Measurements from ENCODE around the gene ZSWIM7. TPM values are rescaled to one million over a fixed set of nuclear protein-coding genes. Genes with fewer than 3 reads are reported as not detected.
"Not testable (repeated sequence)": the region's sequence is repeated elsewhere in the genome, so short reads cannot be mapped to it uniquely, and the experiment has no call there.

Gene ZSWIM7
- total and polyA plus RNA-seq, 2 donors: 19.6 to 57.6 TPM

DNA sequence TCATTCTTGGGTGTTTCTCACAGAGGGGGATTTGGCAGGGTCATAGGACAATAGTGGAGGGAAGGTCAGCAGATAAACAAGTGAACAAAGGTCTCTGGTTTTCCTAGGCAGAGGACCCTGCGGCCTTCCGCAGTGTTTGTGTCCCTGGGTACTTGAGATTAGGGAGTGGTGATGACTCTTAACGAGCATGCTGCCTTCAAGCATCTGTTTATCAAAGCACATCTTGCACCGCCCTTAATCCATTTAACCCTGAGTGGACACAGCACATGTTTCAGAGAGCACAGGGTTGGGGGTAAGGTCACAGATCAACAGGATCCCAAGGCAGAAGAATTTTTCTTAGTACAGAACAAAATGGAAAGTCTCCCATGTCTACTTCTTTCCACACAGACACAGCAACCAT is 20.5 kb downstream of the ZSWIM7 start:
- H3K36me3 ChIP-seq (ENCODE audit: control insufficient read depth in 2 of 2, insufficient read depth in 2 of 2, low read length in 1 of 2): peaks cover 21 to 29% of the 10 kb centered on the region in 2 donors
- 95% methylated on average over 3 of the region's 4 CpGs for WGBS

DNA sequence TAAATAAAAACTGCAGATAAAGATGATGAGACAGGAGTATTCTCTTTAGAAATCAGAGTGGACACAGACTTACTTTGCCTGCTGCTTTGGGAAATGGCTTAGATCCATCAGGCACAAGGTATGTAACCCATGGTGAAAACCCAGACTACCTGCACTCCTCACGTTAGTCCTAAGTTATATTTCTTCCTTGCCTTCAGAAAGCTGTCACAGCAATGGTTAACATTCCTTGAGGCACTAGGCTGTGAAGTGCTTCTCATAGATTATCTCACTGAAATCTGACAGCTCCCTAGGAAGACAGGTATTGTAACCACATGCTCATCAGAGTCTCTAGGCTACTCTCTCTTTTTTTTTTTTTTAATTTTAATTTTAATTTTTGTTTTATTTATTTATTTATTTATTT is 20.9 kb downstream of the ZSWIM7 start:
- H3K27me3 ChIP-seq (ENCODE audit: control insufficient read depth in 2 of 2, insufficient read depth in 1 of 2, low read length in 1 of 2): no peaks in the 10 kb centered on the region
- no peaks in the 10 kb centered on the region for H3K9me3 ChIP-seq (ENCODE audit: control insufficient read depth in 2 of 2, insufficient read depth in 1 of 2, low read length in 1 of 2)
- no peak overlapping the region for H3K4me3 ChIP-seq (ENCODE audit: low read length in 2 of 2)
- no peak overlapping the region for H3K27ac ChIP-seq (ENCODE audit: low read depth in 1 of 2, low read length in 1 of 2)
- DNase-seq (ENCODE audit: low read depth in 6 of 9, low spot score in 9 of 9): no peak
- peaks cover 19 to 29% of the 10 kb centered on the region in 2 donors for H3K36me3 ChIP-seq (ENCODE audit: control insufficient read depth in 2 of 2, insufficient read depth in 2 of 2, low read length in 1 of 2)
- no peaks in the 10 kb centered on the region for H3K4me1 ChIP-seq (ENCODE audit: control insufficient read depth in 2 of 2, insufficient read depth in 2 of 2, low read length in 2 of 2)
- 96% methylated on average over 1 of the region's 1 CpG for WGBS

More for the DNA sequence above, 20.5 kb downstream of the ZSWIM7 start:
- not testable (repeated sequence) for H3K27ac ChIP-seq (ENCODE audit: low read depth in 1 of 2, low read length in 1 of 2); H3K4me3 ChIP-seq (ENCODE audit: low read length in 2 of 2); H3K4me1 ChIP-seq (ENCODE audit: control insufficient read depth in 2 of 2, insufficient read depth in 2 of 2, low read length in 2 of 2); H3K27me3 ChIP-seq (ENCODE audit: control insufficient read depth in 2 of 2, insufficient read depth in 1 of 2, low read length in 1 of 2); DNase-seq (ENCODE audit: low read depth in 6 of 9, low spot score in 9 of 9); H3K9me3 ChIP-seq (ENCODE audit: control insufficient read depth in 2 of 2, insufficient read depth in 1 of 2, low read length in 1 of 2)

DNA sequence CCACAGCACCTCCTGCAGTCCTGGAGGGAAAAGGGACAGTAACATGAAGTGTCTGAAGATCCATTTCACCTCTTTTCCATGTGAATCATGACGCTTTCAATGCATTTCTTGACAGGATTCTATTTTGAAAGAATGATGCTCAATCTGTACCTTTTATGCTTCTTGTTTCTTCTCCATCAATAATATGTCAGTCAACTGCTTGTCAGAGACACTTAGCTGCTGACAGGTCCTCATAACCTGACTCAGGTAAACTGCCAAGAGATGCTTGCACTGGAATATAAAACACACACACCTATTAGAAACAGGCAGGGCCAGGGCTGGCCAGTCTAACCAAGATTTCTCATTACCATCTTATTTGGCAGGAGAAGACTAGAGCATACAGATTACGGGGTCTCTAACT is 21.6 kb downstream of the ZSWIM7 start:
- 98% methylated on average over 2 of the region's 2 CpGs for WGBS
- Histone ChIP-seq H3K27ac (ENCODE audit: low read depth in 1 of 2, low read length in 1 of 2) (no peak overlapping the region), H3K4me1 (ENCODE audit: control insufficient read depth in 2 of 2, insufficient read depth in 2 of 2, low read length in 2 of 2) (no peaks in the 10 kb centered on the region), H3K4me3 (ENCODE audit: low read length in 2 of 2) (no peak overlapping the region), H3K36me3 (ENCODE audit: control insufficient read depth in 2 of 2, insufficient read depth in 2 of 2, low read length in 1 of 2) (peaks cover 19 to 29% of the 10 kb centered on the region in 2 donors), H3K9me3 (ENCODE audit: control insufficient read depth in 2 of 2, insufficient read depth in 1 of 2, low read length in 1 of 2) (no peaks in the 10 kb centered on the region), H3K27me3 (ENCODE audit: control insufficient read depth in 2 of 2, insufficient read depth in 1 of 2, low read length in 1 of 2) (no peaks in the 10 kb centered on the region)
- DNase-seq (ENCODE audit: low read depth in 6 of 9, low spot score in 9 of 9): no peak

DNA sequence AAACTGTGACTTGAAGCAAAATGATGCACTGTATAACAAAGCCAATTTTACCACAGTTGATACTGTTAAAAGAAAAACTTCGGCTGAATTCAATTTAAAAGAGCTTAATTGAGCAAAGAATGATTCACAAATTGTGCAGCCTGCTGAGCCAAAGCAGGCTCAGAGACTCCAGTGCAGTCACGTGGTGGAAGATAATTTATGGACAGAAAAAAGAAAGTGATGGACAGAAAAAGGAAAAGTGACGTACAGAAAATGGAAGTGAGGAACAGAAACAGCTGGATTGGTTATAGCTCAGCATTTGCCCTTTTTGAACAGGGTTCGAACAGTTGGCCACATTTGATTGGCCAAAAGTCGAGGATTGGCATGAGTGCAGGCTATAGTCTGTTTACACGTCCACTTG is 25.7 kb downstream of the ZSWIM7 start:
- no peak overlapping the region for H3K27ac ChIP-seq (ENCODE audit: low read depth in 1 of 2, low read length in 1 of 2)
- 96% methylated on average over 6 of the region's 6 CpGs for WGBS
- H3K36me3 ChIP-seq (ENCODE audit: control insufficient read depth in 2 of 2, insufficient read depth in 2 of 2, low read length in 1 of 2): peaks cover 12 to 15% of the 10 kb centered on the region in 2 donors
- H3K27me3 ChIP-seq (ENCODE audit: control insufficient read depth in 2 of 2, insufficient read depth in 1 of 2, low read length in 1 of 2): no peaks in the 10 kb centered on the region
- H3K9me3 ChIP-seq (ENCODE audit: control insufficient read depth in 2 of 2, insufficient read depth in 1 of 2, low read length in 1 of 2): no peaks in the 10 kb centered on the region
- no peak overlapping the region for H3K4me3 ChIP-seq (ENCODE audit: low read length in 2 of 2)
- H3K4me1 ChIP-seq (ENCODE audit: control insufficient read depth in 2 of 2, insufficient read depth in 2 of 2, low read length in 2 of 2): no peaks in the 10 kb centered on the region
- DNase-seq (ENCODE audit: low read depth in 6 of 9, low spot score in 9 of 9): no peak

DNA sequence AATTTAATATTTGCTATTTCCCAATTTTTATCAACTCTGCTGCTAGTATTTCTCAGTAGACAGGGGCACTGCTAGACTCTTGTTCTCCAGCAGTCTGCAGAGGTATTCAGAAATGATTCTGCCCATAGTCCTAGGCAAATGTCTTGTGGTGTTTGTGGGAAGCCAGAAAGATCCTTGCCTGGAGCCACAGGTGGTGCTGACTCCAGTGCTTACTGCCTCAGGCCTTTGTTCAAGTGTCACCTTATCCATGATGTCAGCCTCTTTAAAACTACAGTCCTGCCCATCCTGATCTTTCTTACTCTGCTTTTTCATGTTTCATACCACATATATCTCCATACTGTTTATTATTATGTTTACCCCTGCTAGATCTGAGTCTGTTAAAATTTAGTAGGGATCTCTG is 26.5 kb downstream of the ZSWIM7 start:
- Histone ChIP-seq H3K4me1 (ENCODE audit: control insufficient read depth in 2 of 2, insufficient read depth in 2 of 2, low read length in 2 of 2) (no peaks in the 10 kb centered on the region), H3K4me3 (ENCODE audit: low read length in 2 of 2) (no peak overlapping the region), H3K27ac (ENCODE audit: low read depth in 1 of 2, low read length in 1 of 2) (no peak overlapping the region), H3K36me3 (ENCODE audit: control insufficient read depth in 2 of 2, insufficient read depth in 2 of 2, low read length in 1 of 2) (peaks cover 12 to 15% of the 10 kb centered on the region in 2 donors), H3K27me3 (ENCODE audit: control insufficient read depth in 2 of 2, insufficient read depth in 1 of 2, low read length in 1 of 2) (no peaks in the 10 kb centered on the region), H3K9me3 (ENCODE audit: control insufficient read depth in 2 of 2, insufficient read depth in 1 of 2, low read length in 1 of 2) (no peaks in the 10 kb centered on the region)
- DNase-seq (ENCODE audit: low read depth in 6 of 9, low spot score in 9 of 9): no peak

DNA sequence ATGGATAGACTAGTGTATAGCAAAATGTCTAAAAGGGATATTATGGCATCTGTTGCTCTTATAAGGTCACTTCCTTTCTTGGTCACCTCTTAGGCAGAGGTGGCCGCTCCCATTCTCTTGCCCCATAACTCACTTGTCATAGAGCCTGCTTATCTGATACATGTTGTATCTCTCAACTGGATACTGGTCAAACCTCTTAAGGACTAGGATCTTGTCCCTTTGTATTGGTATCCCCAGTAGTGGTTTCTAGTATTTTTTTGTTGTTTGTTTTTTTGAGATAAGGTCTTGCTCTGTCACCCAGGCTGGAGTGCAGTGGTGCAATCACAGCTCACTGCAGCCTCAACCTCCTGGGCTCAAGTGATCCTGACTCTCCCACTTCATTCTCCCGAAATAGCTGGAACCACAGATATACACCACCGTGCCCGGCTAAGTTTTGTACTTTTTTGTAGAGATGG is 27.0 kb downstream of the ZSWIM7 start:
- Histone ChIP-seq H3K4me3 (ENCODE audit: low read length in 2 of 2) (no peak overlapping the region), H3K36me3 (ENCODE audit: control insufficient read depth in 2 of 2, insufficient read depth in 2 of 2, low read length in 1 of 2) (peaks cover 8 to 11% of the 10 kb centered on the region in 2 donors), H3K4me1 (ENCODE audit: control insufficient read depth in 2 of 2, insufficient read depth in 2 of 2, low read length in 2 of 2) (peaks cover under 1 to 4% of the 10 kb centered on the region in 2 donors), H3K9me3 (ENCODE audit: control insufficient read depth in 2 of 2, insufficient read depth in 1 of 2, low read length in 1 of 2) (no peaks in the 10 kb centered on the region), H3K27me3 (ENCODE audit: control insufficient read depth in 2 of 2, insufficient read depth in 1 of 2, low read length in 1 of 2) (no peaks in the 10 kb centered on the region), H3K27ac (ENCODE audit: low read depth in 1 of 2, low read length in 1 of 2) (no peak overlapping the region)
- 97% methylated on average over 4 of the region's 4 CpGs for WGBS
- DNase-seq (ENCODE audit: low read depth in 6 of 9, low spot score in 9 of 9): no peak

DNA sequence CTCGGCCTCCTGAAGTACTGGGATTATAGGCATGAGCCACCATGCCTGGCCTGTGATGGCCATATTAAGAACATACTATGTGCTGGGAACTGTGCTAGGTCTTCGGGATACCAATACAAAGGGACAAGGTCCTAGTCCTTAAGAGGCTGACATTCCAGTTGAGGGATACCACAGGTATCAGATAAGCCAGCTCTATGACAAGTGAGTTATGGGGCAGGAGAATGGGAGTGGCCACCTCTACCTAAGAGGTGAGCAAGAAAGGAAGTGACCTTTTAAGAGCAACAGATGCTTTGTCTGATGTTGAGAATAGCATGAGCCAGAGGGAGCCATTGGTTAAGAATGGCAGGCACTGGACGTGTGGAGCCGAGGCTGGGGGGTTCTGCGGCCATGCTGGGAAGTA is 27.6 kb downstream of the ZSWIM7 start:
- 96% methylated on average over 5 of the region's 5 CpGs for WGBS
- peaks cover 8 to 11% of the 10 kb centered on the region in 2 donors for H3K36me3 ChIP-seq (ENCODE audit: control insufficient read depth in 2 of 2, insufficient read depth in 2 of 2, low read length in 1 of 2)
- no peaks in the 10 kb centered on the region for H3K9me3 ChIP-seq (ENCODE audit: control insufficient read depth in 2 of 2, insufficient read depth in 1 of 2, low read length in 1 of 2)
- peaks cover 7 to 10% of the 10 kb centered on the region in 2 donors for H3K4me1 ChIP-seq (ENCODE audit: control insufficient read depth in 2 of 2, insufficient read depth in 2 of 2, low read length in 2 of 2)
- H3K27ac ChIP-seq (ENCODE audit: low read depth in 1 of 2, low read length in 1 of 2): no peak overlapping the region
- no peak overlapping the region for H3K4me3 ChIP-seq (ENCODE audit: low read length in 2 of 2)
- no peaks in the 10 kb centered on the region for H3K27me3 ChIP-seq (ENCODE audit: control insufficient read depth in 2 of 2, insufficient read depth in 1 of 2, low read length in 1 of 2)
- DNase-seq (ENCODE audit: low read depth in 6 of 9, low spot score in 9 of 9): no peak

DNA sequence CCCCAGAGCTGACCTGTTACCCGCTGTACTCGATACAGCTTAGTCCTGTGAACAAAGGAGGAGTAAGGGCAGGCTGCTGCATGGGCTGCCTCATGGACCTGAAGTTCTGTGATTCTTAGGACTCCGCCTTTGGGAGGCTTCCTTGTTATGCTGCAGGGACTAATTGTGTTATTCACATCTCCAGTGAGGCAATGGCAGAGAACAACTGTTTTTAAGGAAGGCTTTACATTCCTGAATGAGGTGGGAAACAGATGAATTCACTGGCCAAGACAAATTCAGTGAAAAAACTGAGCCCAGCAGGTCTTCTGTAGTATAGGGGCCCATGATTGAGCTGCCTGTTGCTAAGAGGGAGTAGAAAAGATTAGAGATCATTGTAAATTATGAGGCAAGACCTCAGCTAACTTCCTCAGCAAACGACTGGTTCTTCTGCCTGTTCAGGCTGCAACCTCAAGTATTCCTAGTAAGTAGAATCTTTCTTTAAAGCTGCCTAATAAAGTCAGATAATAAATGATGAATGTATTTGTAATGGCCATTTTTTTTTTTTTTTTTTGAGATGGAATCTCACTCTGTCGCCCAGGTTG is 28.3 kb downstream of the ZSWIM7 start:
- 96% methylated on average over 5 of the region's 5 CpGs for WGBS
- Histone ChIP-seq H3K4me3 (ENCODE audit: low read length in 2 of 2) (no peak overlapping the region), H3K27ac (ENCODE audit: low read depth in 1 of 2, low read length in 1 of 2) (no peak overlapping the region), H3K4me1 (ENCODE audit: control insufficient read depth in 2 of 2, insufficient read depth in 2 of 2, low read length in 2 of 2) (peaks cover 14 to 17% of the 10 kb centered on the region in 2 donors), H3K36me3 (ENCODE audit: control insufficient read depth in 2 of 2, insufficient read depth in 2 of 2, low read length in 1 of 2) (peaks cover 5 to 6% of the 10 kb centered on the region in 2 donors), H3K9me3 (ENCODE audit: control insufficient read depth in 2 of 2, insufficient read depth in 1 of 2, low read length in 1 of 2) (no peaks in the 10 kb centered on the region), H3K27me3 (ENCODE audit: control insufficient read depth in 2 of 2, insufficient read depth in 1 of 2, low read length in 1 of 2) (no peaks in the 10 kb centered on the region)
- DNase-seq (ENCODE audit: low read depth in 6 of 9, low spot score in 9 of 9): no peak

DNA sequence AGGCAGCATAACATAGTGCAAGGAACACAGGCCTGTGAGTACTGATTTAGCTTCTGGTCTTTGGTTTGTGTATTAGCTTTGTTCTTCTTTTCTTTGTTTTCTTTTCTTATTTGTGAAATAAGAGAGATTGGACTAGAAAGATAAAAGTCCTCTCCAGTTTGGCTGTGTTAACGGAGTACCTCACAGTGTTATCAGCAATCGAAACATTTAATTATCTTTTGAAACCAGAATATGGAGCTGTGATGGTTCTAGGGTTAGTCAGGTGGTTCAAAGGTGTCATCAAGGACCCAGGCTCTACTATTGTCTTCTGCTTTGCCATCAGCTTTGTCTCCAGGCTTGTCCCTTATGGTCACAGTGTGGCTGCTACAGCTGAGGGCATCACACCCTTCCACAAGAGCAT is 29.0 kb downstream of the ZSWIM7 start:
- no peak for DNase-seq (ENCODE audit: low read depth in 6 of 9, low spot score in 9 of 9)
- WGBS: over 99% methylated on average over 2 of the region's 2 CpGs
- H3K27me3 ChIP-seq (ENCODE audit: control insufficient read depth in 2 of 2, insufficient read depth in 1 of 2, low read length in 1 of 2): no peaks in the 10 kb centered on the region
- no peak overlapping the region for H3K27ac ChIP-seq (ENCODE audit: low read depth in 1 of 2, low read length in 1 of 2)
- no peak overlapping the region for H3K4me3 ChIP-seq (ENCODE audit: low read length in 2 of 2)
- H3K36me3 ChIP-seq (ENCODE audit: control insufficient read depth in 2 of 2, insufficient read depth in 2 of 2, low read length in 1 of 2): peaks cover 5 to 6% of the 10 kb centered on the region in 2 donors
- no peaks in the 10 kb centered on the region for H3K9me3 ChIP-seq (ENCODE audit: control insufficient read depth in 2 of 2, insufficient read depth in 1 of 2, low read length in 1 of 2)
- peaks cover 19 to 21% of the 10 kb centered on the region in 2 donors for H3K4me1 ChIP-seq (ENCODE audit: control insufficient read depth in 2 of 2, insufficient read depth in 2 of 2, low read length in 2 of 2)

All from thymus (tissue), 11 donors.